Mucosa of descending colon (tissue), 3 donors: ENCODE measurements around the gene CLEC3A. TPM values are rescaled to one million over a fixed set of nuclear protein-coding genes. Genes with fewer than 3 reads are reported as not detected.

Experiments used
- ATAC-seq: fragments of 200-7000 bp; cut with Tn5 transposase; one replicate; pipeline ENCODE4 v1.9.1; 2020; ENCODE audit warnings: mild to moderate bottlenecking, moderate library complexity
- DNase-seq, 3 donors: peaks; one replicate each; pipeline ENCODE4 v3.0.0-alpha.2; 2020
- H3K36me3 ChIP-seq: fragments of 200-600 bp; one replicate; pipeline ENCODE4 v1.8.0; 2021; ENCODE audit warnings: low read depth, mild to moderate bottlenecking
- H3K4me1 ChIP-seq: fragments of 200-600 bp; one replicate; pipeline ENCODE4 v1.8.0; 2021; ENCODE audit warnings: low read depth, mild to moderate bottlenecking
- H3K4me3 ChIP-seq: fragments of 200-600 bp; one replicate; pipeline ENCODE4 v1.8.0; 2021; ENCODE audit warnings: mild to moderate bottlenecking
- H3K9me3 ChIP-seq: fragments of 200-600 bp; one replicate; pipeline ENCODE4 v1.8.0; 2021; ENCODE audit warnings: mild to moderate bottlenecking
- intact Hi-C, 2 donors: fragments of 100-400 bp; cut with DNase I in 1 of 2; cut with micrococcal nuclease in 1 of 2; formaldehyde crosslinking; loops; one replicate each; pipeline versions ENCODE4 v1.11.0 to v1.11.1; 2022; cut with DNase I, micrococcal nuclease
- total RNA-seq, 3 donors: library from RNA; stranded (reverse); fragmentation: NEBNext Ultra II Directional in 2 of 3; extraction: Animal tissue kit (Norgen Biotek cat#: 25700) in 2 of 3; gene quantifications; one replicate each; pipeline versions ENCODE4 v1.2.1 to v1.2.4, GENCODE V29; 2021 to 2023
- TF ChIP-seq, protein P1 (sequence below): fragments of 200-600 bp; IDR thresholded peaks from one replicate; pipeline ENCODE4 v1.8.0; 2022; ENCODE audit warnings: antibody characterized with exemption, mild to moderate bottlenecking
- donor health status: DM: no; HTN: no; CAD: no; lungs with moderate emphysema.
- donor health status: DM: no; HTN: no; CAD: no.
- donor health status: DM: no; HTN: yes; CAD: no.

The CLEC3A gene
- total RNA-seq, 3 donors from 2014 or later: not detected

DNA sequence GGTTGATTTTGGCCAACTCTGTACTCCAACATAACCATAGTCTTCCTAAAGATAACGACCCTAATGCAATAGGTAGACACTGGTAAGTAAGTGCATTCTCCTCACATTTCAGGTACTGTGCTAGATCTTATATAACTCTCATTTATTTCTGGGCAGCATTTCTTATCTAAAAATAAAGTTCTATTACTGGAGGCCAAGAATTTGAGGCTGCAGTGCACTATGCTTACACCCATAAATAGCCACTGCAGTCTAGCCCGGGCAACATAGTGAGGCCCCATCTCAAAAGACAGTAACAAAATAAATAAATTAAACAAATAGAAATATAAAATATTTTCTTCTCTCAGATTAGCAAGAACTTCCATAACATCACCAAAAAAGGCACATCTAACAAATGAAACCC lies 12.7 kb downstream of the CLEC3A start:
- intact Hi-C loops: no loop called here
- TF ChIP-seq, protein P1, sequence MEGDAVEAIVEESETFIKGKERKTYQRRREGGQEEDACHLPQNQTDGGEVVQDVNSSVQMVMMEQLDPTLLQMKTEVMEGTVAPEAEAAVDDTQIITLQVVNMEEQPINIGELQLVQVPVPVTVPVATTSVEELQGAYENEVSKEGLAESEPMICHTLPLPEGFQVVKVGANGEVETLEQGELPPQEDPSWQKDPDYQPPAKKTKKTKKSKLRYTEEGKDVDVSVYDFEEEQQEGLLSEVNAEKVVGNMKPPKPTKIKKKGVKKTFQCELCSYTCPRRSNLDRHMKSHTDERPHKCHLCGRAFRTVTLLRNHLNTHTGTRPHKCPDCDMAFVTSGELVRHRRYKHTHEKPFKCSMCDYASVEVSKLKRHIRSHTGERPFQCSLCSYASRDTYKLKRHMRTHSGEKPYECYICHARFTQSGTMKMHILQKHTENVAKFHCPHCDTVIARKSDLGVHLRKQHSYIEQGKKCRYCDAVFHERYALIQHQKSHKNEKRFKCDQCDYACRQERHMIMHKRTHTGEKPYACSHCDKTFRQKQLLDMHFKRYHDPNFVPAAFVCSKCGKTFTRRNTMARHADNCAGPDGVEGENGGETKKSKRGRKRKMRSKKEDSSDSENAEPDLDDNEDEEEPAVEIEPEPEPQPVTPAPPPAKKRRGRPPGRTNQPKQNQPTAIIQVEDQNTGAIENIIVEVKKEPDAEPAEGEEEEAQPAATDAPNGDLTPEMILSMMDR: no peak
- Histone ChIP-seq H3K9me3 (no peaks in the 10 kb centered on the region), H3K36me3 (no peaks in the 10 kb centered on the region), H3K4me3 (no peak overlapping the region), H3K4me1 (no peaks in the 10 kb centered on the region)
- DNase-seq: no peak
- ATAC-seq: no peak

DNA sequence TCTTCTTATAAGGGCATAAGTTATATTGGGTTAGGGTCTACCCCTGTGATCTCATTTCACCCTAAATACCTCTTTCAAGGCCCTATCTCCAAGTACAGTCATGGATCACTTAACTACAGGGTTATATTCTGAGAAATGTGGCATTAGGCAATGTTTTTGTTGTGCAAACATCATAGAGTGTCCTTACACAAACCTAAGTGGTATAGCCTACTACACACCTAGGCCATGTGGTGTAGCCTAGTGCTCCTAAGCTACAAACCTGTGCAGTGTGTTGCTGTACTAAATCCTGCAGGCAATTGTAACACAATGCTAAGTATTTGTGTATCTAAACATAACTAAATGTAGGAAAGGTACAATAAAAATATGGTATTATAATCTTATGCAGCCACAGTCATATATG lies 18.0 kb downstream of the CLEC3A start:
- H3K4me3 ChIP-seq: no peak overlapping the region
- ATAC-seq (no peak), DNase-seq (no peak)
- H3K36me3 ChIP-seq: no peaks in the 10 kb centered on the region
- intact Hi-C loops: no loop called here
- TF ChIP-seq, protein P1: no peak
- no peaks in the 10 kb centered on the region for H3K9me3 ChIP-seq
- H3K4me1 ChIP-seq: no peaks in the 10 kb centered on the region

DNA sequence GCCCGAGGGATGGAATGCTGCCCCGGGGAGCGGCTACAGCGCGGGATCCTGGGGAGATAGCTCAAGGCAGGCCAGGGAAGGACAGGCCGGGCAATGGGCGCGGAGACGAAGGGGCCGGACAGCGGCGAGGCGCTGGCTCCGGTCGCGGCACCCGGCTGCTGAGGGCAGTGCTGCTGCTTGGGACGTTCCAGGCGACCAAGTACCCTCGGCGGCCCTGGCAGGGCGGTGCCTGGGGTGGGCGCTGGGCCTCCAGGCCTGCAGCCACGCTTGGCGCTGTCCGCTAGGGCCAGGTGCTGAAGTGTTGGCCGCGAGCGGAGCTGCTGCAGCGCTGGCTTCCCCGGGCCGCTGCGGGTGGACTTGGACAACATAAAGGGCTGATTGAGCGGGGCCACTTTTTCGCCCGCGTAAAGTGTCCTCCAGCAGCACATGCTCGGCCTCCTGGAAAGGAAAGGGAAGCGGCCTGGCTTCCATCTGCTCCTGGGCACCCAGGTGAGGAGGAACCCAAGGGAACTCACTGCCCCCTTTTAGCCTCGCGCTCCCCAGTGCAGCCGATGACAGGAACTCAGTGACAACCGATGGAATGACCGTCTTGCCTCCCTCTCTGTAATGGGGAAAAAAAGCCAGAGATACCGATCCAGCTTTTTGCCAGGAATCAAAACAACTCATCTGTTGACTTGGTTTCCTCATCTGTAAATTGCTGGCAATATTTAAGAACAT lies 23.7 kb downstream of the CLEC3A start:
- intact Hi-C loops: no loop called here
- H3K4me1 ChIP-seq: no peaks in the 10 kb centered on the region
- ATAC-seq: peak; percentile 82
- DNase-seq: peak in 2 of 3 donors; percentile 68 to 69
- no peak overlapping the region for H3K4me3 ChIP-seq
- TF ChIP-seq, protein P1: no peak
- no peaks in the 10 kb centered on the region for H3K9me3 ChIP-seq
- no peaks in the 10 kb centered on the region for H3K36me3 ChIP-seq

DNA sequence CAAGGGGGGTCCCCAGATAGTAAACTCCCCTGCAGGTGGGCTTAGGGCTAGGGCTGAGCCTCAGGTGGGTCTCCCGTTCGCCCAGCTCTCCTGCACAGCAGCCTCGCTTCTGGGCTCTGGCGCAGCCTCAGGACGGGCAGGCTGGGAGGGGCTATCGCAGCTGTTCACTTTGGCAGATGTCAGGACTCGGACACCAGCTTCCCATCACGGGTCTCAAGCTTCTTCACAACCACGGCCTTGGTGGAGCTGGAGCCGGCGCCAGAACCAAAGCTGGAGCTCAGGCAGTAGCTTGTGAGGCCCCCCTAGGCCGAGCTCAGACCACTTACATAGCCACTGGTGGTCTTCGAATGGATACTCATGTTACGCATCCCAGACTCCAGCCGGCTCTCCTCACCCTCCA lies 26.0 kb downstream of the CLEC3A start:
- no peaks in the 10 kb centered on the region for H3K9me3 ChIP-seq
- H3K4me3 ChIP-seq: no peak overlapping the region
- TF ChIP-seq, protein P1: no peak
- intact Hi-C loops: no loop called here
- ATAC-seq (no peak), DNase-seq (no peak)
- H3K4me1 ChIP-seq: no peaks in the 10 kb centered on the region
- H3K36me3 ChIP-seq: no peaks in the 10 kb centered on the region

DNA sequence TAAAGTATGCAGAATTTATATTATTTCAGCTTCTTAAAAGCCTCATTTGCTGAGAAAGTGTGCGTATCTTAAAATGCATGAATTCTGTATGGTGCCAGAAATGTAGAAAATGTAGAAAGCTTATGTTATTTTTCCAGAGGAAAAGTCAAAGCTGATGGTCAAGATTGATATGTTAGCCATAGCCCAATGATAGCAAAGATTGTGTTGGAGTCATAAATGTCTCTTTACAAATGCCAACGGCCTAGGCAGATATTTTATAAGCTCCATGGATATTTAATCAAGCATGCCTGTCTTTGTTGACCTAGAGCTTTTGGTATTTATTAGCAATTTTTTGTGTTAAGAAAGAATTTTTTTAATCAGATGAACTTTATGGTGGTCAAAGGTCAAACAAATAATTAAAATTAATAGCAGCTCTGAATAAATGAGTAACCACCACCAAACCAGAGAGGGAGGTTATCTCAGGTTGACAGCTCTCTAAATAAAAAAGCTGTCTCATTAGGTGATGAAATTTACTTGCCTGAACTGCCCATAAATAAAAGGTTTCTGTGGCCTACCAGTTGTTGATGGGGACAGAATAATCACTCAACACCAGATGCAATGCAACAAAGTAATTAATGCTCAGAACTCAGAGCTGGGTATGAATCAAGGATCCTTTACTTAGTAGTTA lies 28.5 kb downstream of the CLEC3A start:
- intact Hi-C loops: no loop called here
- ATAC-seq (no peak), DNase-seq (no peak)
- Histone ChIP-seq H3K4me1 (no peaks in the 10 kb centered on the region), H3K36me3 (no peaks in the 10 kb centered on the region), H3K9me3 (no peaks in the 10 kb centered on the region), H3K4me3 (no peak overlapping the region)
- TF ChIP-seq, protein P1: no peak
